Measurements from ENCODE around the gene PRICKLE1. TPM values are rescaled to one million over a fixed set of nuclear protein-coding genes. Genes with fewer than 3 reads are reported as not detected.

The PRICKLE1 gene
- total RNA-seq, 1 donor from 2014 or later, result 53.5 TPM

GRCh38 chr12:42607584-42608058 lies 18.1 kb upstream of the PRICKLE1 start:
- H3K27me3 Mint-ChIP-seq, result no peaks in the 10 kb centered on the region

GRCh38 chr12:42606471-42606870 lies 16.9 kb upstream of the PRICKLE1 start:
- DNase-seq (ENCODE audit: low spot score, unreplicated experiment), result no peak
- H3K27ac Mint-ChIP-seq, result no peak overlapping the region
- TF ChIP-seq CTCF (IDR thresholded peaks at IDR 0.05; ENCODE audit: unreplicated experiment), result no peak
- H3K36me3 Mint-ChIP-seq (ENCODE audit: insufficient read depth), result no peaks in the 10 kb centered on the region
- no peak overlapping the region for H3K4me3 Mint-ChIP-seq (ENCODE audit: low read depth)
- H3K9me3 Mint-ChIP-seq (ENCODE audit: low read depth), result no peaks in the 10 kb centered on the region
- peaks cover 8% of the 10 kb centered on the region for H3K4me1 Mint-ChIP-seq (ENCODE audit: low read depth)
- no peaks in the 10 kb centered on the region for H3K27me3 Mint-ChIP-seq

More at GRCh38 chr12:42607584-42608058, 18.1 kb upstream of the PRICKLE1 start:
- no peaks in the 10 kb centered on the region for H3K36me3 Mint-ChIP-seq (ENCODE audit: insufficient read depth)
- no peak overlapping the region for H3K4me3 Mint-ChIP-seq (ENCODE audit: low read depth)
- peaks cover 7% of the 10 kb centered on the region for H3K4me1 Mint-ChIP-seq (ENCODE audit: low read depth)
- no peaks in the 10 kb centered on the region for H3K9me3 Mint-ChIP-seq (ENCODE audit: low read depth)
- TF ChIP-seq CTCF (IDR thresholded peaks at IDR 0.05; ENCODE audit: unreplicated experiment), result no peak
- DNase-seq (ENCODE audit: low spot score, unreplicated experiment), result no peak
- H3K27ac Mint-ChIP-seq, result no peak overlapping the region

- TF ChIP-seq CTCF (IDR thresholded peaks at IDR 0.05; ENCODE audit: unreplicated experiment), result no peak
- Mint-ChIP-seq H3K4me3 (ENCODE audit: low read depth) (no peak overlapping the region), H3K4me1 (ENCODE audit: low read depth) (peaks cover 8% of the 10 kb centered on the region), H3K36me3 (ENCODE audit: insufficient read depth) (no peaks in the 10 kb centered on the region), H3K9me3 (ENCODE audit: low read depth) (no peaks in the 10 kb centered on the region), H3K27ac (no peak overlapping the region), H3K27me3 (no peaks in the 10 kb centered on the region)
- no peak for DNase-seq (ENCODE audit: low spot score, unreplicated experiment)
These were observed 16.1 kb upstream of the PRICKLE1 start for GRCh38 chr12:42605685-42606084.

GRCh38 chr12:42603246-42603990 lies 13.9 kb upstream of the PRICKLE1 start:
- Mint-ChIP-seq H3K27me3 (peaks cover 3% of the 10 kb centered on the region), H3K4me1 (ENCODE audit: low read depth) (peaks cover 8% of the 10 kb centered on the region), H3K36me3 (ENCODE audit: insufficient read depth) (no peaks in the 10 kb centered on the region), H3K9me3 (ENCODE audit: low read depth) (no peaks in the 10 kb centered on the region), H3K27ac (peak overlapping the region; percentile 21), H3K4me3 (ENCODE audit: low read depth) (no peak overlapping the region)
- no peak for TF ChIP-seq CTCF (IDR thresholded peaks at IDR 0.05; ENCODE audit: unreplicated experiment)
- no peak for DNase-seq (ENCODE audit: low spot score, unreplicated experiment)

GRCh38 chr12:42593874-42594273 lies 4.3 kb upstream of the PRICKLE1 start:
- Mint-ChIP-seq H3K27me3 (peaks cover 6% of the 10 kb centered on the region), H3K9me3 (ENCODE audit: low read depth) (no peaks in the 10 kb centered on the region), H3K4me3 (ENCODE audit: low read depth) (no peak overlapping the region)

More at GRCh38 chr12:42593874-42594273, 4.3 kb upstream of the PRICKLE1 start:
- TF ChIP-seq CTCF (IDR thresholded peaks at IDR 0.05; ENCODE audit: unreplicated experiment), result no peak
- peaks cover 13% of the 10 kb centered on the region for H3K4me1 Mint-ChIP-seq (ENCODE audit: low read depth)
- H3K27ac Mint-ChIP-seq, result no peak overlapping the region
- H3K36me3 Mint-ChIP-seq (ENCODE audit: insufficient read depth), result no peaks in the 10 kb centered on the region
- no peak for DNase-seq (ENCODE audit: low spot score, unreplicated experiment)

Measured in progenitor cell of endocrine pancreas (in vitro differentiated cells).